MM.1S (cell line): ENCODE measurements around the gene HMX1.

Experiments
- DNase-seq: peaks from one replicate; pipeline ENCODE4 v3.0.0-alpha.2; 2015
- H2AFZ ChIP-seq: fragments of 300-600 bp; sonication (generic); 2 replicates; pipeline ENCODE4 v1.6.0; 2016; ENCODE audit warnings: antibody characterized with exemption, low read length
- H3F3A ChIP-seq: fragments of 300-600 bp; sonication (generic); 2 replicates; pipeline ENCODE4 v1.6.1; 2016; ENCODE audit warnings: mild to moderate bottlenecking, antibody characterized with exemption, low read length, moderate library complexity, mixed read lengths; ENCODE audit not compliant: insufficient read depth
- H3K27ac ChIP-seq: fragments of 300-600 bp; sonication (generic); 2 replicates; pipeline ENCODE4 v1.5.1; 2016; ENCODE audit warnings: mild to moderate bottlenecking, low read length
- H3K27me3 ChIP-seq: fragments of 300-600 bp; sonication (generic); replicated peaks from 2 replicates; pipeline ENCODE4 v1.6.0; 2016; ENCODE audit warnings: low read length; ENCODE audit not compliant: insufficient read depth
- H3K36me3 ChIP-seq: fragments of 300-600 bp; sonication (generic); replicated peaks from 2 replicates; pipeline ENCODE4 v1.6.1; 2016; ENCODE audit warnings: mild to moderate bottlenecking, low read length, mixed read lengths; ENCODE audit not compliant: insufficient read depth
- H3K4me1 ChIP-seq: fragments of 300-600 bp; sonication (generic); 2 replicates; pipeline ENCODE4 v1.6.1; 2016; ENCODE audit warnings: low read length, mixed read lengths
- H3K4me2 ChIP-seq: fragments of 300-600 bp; sonication (generic); 2 replicates; pipeline ENCODE4 v1.6.0; 2016; ENCODE audit warnings: low read depth, low read length
- H3K4me3 ChIP-seq: fragments of 300-600 bp; sonication (generic); 2 replicates; pipeline ENCODE4 v1.5.1; 2016; ENCODE audit warnings: low read length, mixed read lengths
- H3K79me2 ChIP-seq: fragments of 300-600 bp; sonication (generic); 2 replicates; pipeline ENCODE4 v1.6.1; 2016; ENCODE audit warnings: mixed run types, low read length, mixed read lengths
- H3K9ac ChIP-seq: fragments of 300-600 bp; sonication (generic); 2 replicates; pipeline ENCODE4 v1.6.1; 2016; ENCODE audit warnings: low read length, mixed read lengths
- H3K9me2 ChIP-seq: fragments of 300-600 bp; sonication (generic); replicated peaks from 2 replicates; pipeline ENCODE4 v1.6.1; 2016; ENCODE audit warnings: mild to moderate bottlenecking, low read length, mixed read lengths; ENCODE audit not compliant: insufficient read depth
- H3K9me3 ChIP-seq: fragments of 300-600 bp; sonication (generic); replicated peaks from 2 replicates; pipeline ENCODE4 v1.6.1; 2016; ENCODE audit warnings: mild to moderate bottlenecking, low read length, mixed read lengths; ENCODE audit not compliant: insufficient read depth
- H4K20me1 ChIP-seq: fragments of 300-600 bp; sonication (generic); 2 replicates; pipeline ENCODE4 v1.6.1; 2016; ENCODE audit warnings: mild to moderate bottlenecking, low read length, moderate library complexity, mixed read lengths; ENCODE audit not compliant: insufficient read depth
- EZH2 ChIP-seq: fragments of 300-600 bp; sonication (generic); optimal IDR thresholded peaks from 2 replicates; pipeline ENCODE3; 2017; ENCODE audit warnings: low read depth, mild to moderate bottlenecking, antibody characterized with exemption, low read length, mixed read lengths
- EZH2phosphoT487 ChIP-seq: fragments of 300-600 bp; sonication (generic); IDR thresholded peaks from 2 replicates; pipeline ENCODE4 v1.6.1; 2018; ENCODE audit warnings: antibody characterized with exemption, low read length
- TF ChIP-seq, protein P1 (sequence below): fragments of 300-600 bp; sonication (generic); IDR thresholded peaks from 2 replicates; pipeline ENCODE4 v1.5.1; 2016; ENCODE audit warnings: antibody characterized with exemption, low read length, mixed read lengths

The HMX1 gene

DNA sequence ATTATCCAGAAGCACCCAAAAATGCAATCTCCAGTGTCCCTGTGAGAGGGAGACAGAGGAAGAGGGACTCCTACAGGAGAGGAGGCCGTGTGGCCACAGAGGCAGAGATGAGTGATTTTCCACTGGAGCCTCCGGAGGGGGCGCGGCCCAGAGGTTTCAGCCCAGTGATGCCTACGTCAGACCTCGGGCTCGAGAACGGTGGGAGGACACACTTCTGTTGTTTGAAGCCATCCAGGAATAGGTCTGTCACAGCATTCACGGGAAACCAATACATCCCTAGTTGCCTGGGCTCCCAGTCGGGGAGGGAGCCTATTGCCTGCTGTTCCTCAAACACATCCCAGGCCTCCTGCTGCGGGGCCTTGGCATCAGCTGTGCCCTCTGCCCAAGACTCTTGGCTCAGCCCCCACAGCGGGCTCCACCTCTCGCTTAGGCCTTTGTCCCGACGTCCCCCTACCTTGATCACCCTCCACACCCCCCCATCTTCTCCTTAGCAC lies 39.2 kb upstream of the HMX1 start:
- 0 out of 2 replicates have a peak, but pooled peaks cover 7% of the 10 kb centered on the region for H3K4me1 ChIP-seq
- no peaks in the 10 kb centered on the region for H3K79me2 ChIP-seq
- no peak overlapping the region for H3K9ac ChIP-seq
- H3K27me3 ChIP-seq = peaks cover 95% of the 10 kb centered on the region
- no peak for DNase-seq
- H3K9me3 ChIP-seq = no peaks in the 10 kb centered on the region
- no peak overlapping the region for H3K27ac ChIP-seq
- H3K9me2 ChIP-seq = no peaks in the 10 kb centered on the region
- no peak overlapping the region for H3K4me2 ChIP-seq
- no peaks in the 10 kb centered on the region for H4K20me1 ChIP-seq
- no peak overlapping the region for H3K4me3 ChIP-seq
- H3K36me3 ChIP-seq = no peaks in the 10 kb centered on the region
- no peak overlapping the region for H2AFZ ChIP-seq
- TF ChIP-seq EZH2phosphoT487 (no peak), EZH2 (no peak)
- TF ChIP-seq, protein P1, sequence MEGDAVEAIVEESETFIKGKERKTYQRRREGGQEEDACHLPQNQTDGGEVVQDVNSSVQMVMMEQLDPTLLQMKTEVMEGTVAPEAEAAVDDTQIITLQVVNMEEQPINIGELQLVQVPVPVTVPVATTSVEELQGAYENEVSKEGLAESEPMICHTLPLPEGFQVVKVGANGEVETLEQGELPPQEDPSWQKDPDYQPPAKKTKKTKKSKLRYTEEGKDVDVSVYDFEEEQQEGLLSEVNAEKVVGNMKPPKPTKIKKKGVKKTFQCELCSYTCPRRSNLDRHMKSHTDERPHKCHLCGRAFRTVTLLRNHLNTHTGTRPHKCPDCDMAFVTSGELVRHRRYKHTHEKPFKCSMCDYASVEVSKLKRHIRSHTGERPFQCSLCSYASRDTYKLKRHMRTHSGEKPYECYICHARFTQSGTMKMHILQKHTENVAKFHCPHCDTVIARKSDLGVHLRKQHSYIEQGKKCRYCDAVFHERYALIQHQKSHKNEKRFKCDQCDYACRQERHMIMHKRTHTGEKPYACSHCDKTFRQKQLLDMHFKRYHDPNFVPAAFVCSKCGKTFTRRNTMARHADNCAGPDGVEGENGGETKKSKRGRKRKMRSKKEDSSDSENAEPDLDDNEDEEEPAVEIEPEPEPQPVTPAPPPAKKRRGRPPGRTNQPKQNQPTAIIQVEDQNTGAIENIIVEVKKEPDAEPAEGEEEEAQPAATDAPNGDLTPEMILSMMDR = no peak
- H3F3A ChIP-seq = no peaks in the 10 kb centered on the region

DNA sequence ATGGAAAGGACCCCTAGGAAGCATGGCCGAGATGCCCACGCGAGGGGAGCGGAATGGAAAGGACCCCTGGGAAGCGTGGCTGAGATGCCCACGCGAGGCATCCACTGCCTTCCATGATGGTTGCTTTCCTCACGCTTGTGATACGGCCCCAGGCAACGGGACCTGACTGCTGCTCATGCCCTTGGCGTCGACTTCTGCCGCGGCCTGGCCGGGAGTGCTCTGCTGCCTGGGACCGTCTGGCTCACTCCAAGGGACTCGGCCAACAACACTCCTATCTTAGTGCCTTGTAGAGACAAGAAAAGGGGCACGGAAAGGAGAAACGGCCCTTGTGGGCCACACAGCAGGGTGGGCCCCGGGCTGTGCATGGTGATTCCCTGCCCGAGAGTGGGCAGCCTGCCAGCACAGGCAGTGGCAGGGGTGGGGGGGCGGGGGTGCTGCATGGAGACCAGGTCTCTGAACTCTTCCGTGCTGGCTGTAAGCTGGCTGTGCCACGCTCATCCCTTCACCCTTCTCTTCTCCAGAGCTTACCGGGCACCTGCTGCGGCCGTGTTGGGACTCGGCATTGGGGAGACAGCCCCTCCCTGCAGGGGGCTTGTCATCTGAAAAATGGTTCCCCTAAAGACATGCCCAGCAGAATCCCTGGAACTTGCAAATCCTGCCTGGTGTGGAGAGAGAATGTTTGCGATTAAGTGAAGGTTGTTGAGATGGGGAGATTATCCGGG lies 38.6 kb upstream of the HMX1 start:
- Histone ChIP-seq H3K27ac (no peak overlapping the region), H3K27me3 (peaks cover 95% of the 10 kb centered on the region), H3K79me2 (no peaks in the 10 kb centered on the region), H3K36me3 (no peaks in the 10 kb centered on the region), H3K4me3 (no peak overlapping the region), H3F3A (no peaks in the 10 kb centered on the region), H3K9me3 (no peaks in the 10 kb centered on the region), H3K4me1 (0 out of 2 replicates have a peak, but pooled peaks cover 7% of the 10 kb centered on the region), H2AFZ (no peak overlapping the region), H3K9me2 (no peaks in the 10 kb centered on the region), H4K20me1 (no peaks in the 10 kb centered on the region), H3K4me2 (peak overlapping the region; percentile 59; the same call in 1 of the 2 replicates), H3K9ac (no peak overlapping the region)
- DNase-seq = no peak
- TF ChIP-seq EZH2phosphoT487 (no peak), EZH2 (no peak)
- TF ChIP-seq, protein P1 = no peak

DNA sequence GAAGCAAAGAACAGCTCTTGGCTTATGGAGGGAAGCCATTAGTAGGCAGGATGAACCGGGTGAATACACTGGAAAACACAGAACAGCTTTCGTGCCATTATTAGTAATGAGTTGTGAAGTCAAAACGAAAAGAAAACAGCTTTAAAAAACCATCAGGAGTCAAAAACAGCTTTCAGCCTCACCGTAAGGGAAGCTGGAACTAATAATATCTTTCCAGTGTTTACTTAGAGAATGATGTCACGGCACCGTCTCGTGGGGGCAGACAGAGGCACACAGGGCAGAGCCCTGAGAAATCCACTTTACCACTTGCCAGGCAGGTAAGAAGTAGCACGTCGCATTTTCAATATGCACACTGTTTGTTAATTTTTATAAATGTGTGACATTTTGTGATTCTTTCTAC lies 37.9 kb upstream of the HMX1 start:
- H3K9me2 ChIP-seq = no peaks in the 10 kb centered on the region
- H3K4me2 ChIP-seq = peak overlapping the region; percentile 59; the same call in 1 of the 2 replicates
- H3K9me3 ChIP-seq = no peaks in the 10 kb centered on the region
- no peak for DNase-seq
- no peaks in the 10 kb centered on the region for H3K79me2 ChIP-seq
- H3K9ac ChIP-seq = no peak overlapping the region
- TF ChIP-seq EZH2 (no peak), EZH2phosphoT487 (no peak)
- TF ChIP-seq, protein P1 = no peak
- H3K27me3 ChIP-seq = peaks cover 95% of the 10 kb centered on the region
- 0 out of 2 replicates have a peak, but pooled peaks cover 7% of the 10 kb centered on the region for H3K4me1 ChIP-seq
- no peaks in the 10 kb centered on the region for H4K20me1 ChIP-seq
- no peak overlapping the region for H3K4me3 ChIP-seq
- no peak overlapping the region for H2AFZ ChIP-seq
- no peaks in the 10 kb centered on the region for H3F3A ChIP-seq
- no peak overlapping the region for H3K27ac ChIP-seq
- no peaks in the 10 kb centered on the region for H3K36me3 ChIP-seq
